NCI-H446 (cell line): ENCODE data around the gene SIAH3.

Source experiments
- DNase-seq, 2 experiments: peaks; one replicate each; lab custom pipeline; 2025; lab: John Stamatoyannopoulos, UW

Gene SIAH3

GRCh38 chr13:45737571-45738017 is 114.0 kb downstream of the SIAH3 start:
- no peak for DNase-seq

DNA sequence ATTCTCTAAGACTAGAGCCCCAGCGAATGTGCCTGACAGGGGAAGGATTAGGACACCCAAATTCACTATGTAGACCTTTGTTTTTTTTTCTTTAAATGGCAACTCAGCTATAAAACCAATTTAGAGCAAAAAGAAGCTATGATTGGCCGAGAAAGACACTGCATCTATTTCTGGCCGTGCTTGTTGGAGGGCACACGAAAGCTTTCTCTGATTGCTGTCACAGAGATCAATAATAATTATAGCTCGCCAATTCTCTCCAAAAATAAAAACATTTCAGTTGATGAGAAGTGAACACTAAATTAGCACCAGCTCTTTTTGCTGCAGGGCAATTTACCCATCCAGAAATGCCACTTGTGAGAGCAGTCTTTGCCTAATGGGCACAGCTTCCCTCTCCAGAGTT is 118.2 kb downstream of the SIAH3 start:
- DNase-seq, result no peak

DNA sequence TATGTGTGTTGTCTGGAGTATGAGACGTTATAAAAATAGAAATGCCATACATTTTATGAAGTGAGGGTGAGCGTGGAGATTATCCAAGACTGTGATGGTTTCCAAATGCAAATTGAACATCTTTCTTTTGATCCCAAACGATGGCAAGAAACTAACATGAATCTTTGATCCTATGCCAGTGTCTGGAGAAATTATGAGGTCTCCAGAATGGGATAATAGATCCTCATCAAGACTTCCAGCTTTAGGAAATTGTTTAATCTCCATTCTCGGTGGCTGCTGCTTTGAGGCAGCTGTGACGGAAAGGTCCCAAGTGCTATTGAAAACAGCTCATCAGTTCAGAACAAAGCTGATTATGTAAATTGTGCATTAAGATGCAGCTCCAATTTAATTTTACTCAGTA is 118.6 kb downstream of the SIAH3 start:
- DNase-seq, result no peak

DNA sequence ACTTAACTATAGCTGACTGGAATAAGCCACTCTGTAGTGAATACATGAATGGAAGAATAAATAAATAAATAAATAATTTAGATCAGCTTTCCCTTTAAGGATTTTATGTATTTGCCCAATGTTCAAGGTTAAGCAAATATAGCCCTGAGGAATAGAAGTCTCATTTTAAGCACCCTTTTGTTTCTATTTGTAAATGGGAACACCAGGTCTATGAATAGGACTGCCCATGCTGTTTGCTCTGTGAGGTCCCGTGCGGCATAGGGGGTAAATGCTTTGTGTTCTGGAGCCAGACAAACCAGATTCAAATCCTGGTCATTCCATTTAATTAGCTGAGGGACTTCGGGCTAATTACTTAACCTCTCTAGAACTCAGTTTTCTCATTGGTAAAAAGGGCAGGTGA is 120.1 kb downstream of the SIAH3 start:
- DNase-seq, result no peak

GRCh38 chr13:45728759-45729158 is 122.8 kb downstream of the SIAH3 start:
- DNase-seq, result peak in 1 of 2 experiments; percentile 2
